ENCODE data around the gene THAP9.
"Not testable (repeated sequence)": the region's sequence is repeated elsewhere in the genome, so short reads cannot be mapped to it uniquely, and the experiment has no call there.

Gene THAP9, protein sequence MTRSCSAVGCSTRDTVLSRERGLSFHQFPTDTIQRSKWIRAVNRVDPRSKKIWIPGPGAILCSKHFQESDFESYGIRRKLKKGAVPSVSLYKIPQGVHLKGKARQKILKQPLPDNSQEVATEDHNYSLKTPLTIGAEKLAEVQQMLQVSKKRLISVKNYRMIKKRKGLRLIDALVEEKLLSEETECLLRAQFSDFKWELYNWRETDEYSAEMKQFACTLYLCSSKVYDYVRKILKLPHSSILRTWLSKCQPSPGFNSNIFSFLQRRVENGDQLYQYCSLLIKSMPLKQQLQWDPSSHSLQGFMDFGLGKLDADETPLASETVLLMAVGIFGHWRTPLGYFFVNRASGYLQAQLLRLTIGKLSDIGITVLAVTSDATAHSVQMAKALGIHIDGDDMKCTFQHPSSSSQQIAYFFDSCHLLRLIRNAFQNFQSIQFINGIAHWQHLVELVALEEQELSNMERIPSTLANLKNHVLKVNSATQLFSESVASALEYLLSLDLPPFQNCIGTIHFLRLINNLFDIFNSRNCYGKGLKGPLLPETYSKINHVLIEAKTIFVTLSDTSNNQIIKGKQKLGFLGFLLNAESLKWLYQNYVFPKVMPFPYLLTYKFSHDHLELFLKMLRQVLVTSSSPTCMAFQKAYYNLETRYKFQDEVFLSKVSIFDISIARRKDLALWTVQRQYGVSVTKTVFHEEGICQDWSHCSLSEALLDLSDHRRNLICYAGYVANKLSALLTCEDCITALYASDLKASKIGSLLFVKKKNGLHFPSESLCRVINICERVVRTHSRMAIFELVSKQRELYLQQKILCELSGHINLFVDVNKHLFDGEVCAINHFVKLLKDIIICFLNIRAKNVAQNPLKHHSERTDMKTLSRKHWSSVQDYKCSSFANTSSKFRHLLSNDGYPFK

GRCh38 chr4:82900411-82901182, at the start of gene THAP9:
THAP9 (plus strand) TSS chr4:82900735; CDS start chr4:82900803, 68 bp downstream.
- no peak for TF ChIP-seq CTCF (IDR thresholded peaks at IDR 0.05; ENCODE audit: low read depth, low read length, missing control alignments)
- H3K4me3 ChIP-seq (replicated peaks; ENCODE audit: low read depth, low read length) = peak within 1 kb of the TSS; percentile 94
- DNase-seq (ENCODE audit: extremely low read depth, low read depth) = peak; percentile 97

DNA sequence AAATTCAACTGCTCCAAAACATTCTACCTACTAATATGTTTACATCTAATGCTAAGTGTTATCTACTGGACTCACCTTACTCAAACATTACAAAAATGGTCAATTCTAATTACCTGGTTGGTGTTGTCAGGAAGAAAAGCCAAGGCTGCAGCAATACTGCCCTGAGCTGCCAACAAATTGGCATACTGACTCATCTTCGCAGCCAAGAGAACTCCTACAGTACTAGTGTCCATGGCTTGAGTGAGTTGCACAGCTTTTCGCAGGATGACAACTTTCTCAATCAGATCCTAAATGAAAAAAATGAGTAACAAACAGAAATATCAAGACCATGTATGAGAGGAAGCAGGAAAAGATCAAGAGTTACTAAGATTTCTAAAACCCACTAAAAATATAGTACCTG, 49.2 kb upstream of the THAP9 start:
- no peak for DNase-seq (ENCODE audit: extremely low read depth, low read depth)
- H3K4me3 ChIP-seq (replicated peaks; ENCODE audit: low read depth, low read length) = no peak overlapping the region
- TF ChIP-seq CTCF (IDR thresholded peaks at IDR 0.05; ENCODE audit: low read depth, low read length, missing control alignments) = no peak

- no peak for DNase-seq (ENCODE audit: extremely low read depth, low read depth)
- TF ChIP-seq CTCF (IDR thresholded peaks at IDR 0.05; ENCODE audit: low read depth, low read length, missing control alignments) = peak; percentile 27
- H3K4me3 ChIP-seq (replicated peaks; ENCODE audit: low read depth, low read length) = no peak overlapping the region
These were observed 48.4 kb upstream of the THAP9 start for GRCh38 chr4:82851885-82852750.

- peak; percentile 2 for TF ChIP-seq CTCF (IDR thresholded peaks at IDR 0.05; ENCODE audit: low read depth, low read length, missing control alignments)
- no peak overlapping the region for H3K4me3 ChIP-seq (replicated peaks; ENCODE audit: low read depth, low read length)
- no peak for DNase-seq (ENCODE audit: extremely low read depth, low read depth)
These were observed 47.7 kb upstream of the THAP9 start for GRCh38 chr4:82852751-82853285.

DNA sequence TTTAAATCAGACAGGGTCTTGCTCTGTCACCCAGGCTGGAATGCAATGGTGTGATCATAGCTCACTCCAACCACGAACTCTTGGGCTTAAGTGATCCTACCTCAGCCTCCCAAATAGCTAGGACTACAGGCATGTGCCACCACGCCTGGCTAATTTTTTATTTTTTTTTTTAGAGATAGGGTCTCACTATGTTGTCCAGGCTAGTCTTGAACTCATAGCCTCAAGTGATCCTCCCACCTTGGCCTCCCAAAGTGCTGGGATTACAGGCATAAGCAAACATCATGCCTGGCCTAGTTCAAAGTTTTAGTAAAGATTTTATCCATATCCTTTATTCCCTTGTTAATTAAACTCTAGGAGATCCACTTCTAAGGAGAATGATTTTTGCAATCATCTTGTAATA, 40.0 kb upstream of the THAP9 start:
- not testable (repeated sequence) for DNase-seq (ENCODE audit: extremely low read depth, low read depth); H3K4me3 ChIP-seq (replicated peaks; ENCODE audit: low read depth, low read length)

- TF ChIP-seq CTCF (IDR thresholded peaks at IDR 0.05; ENCODE audit: low read depth, low read length, missing control alignments) = no peak
- DNase-seq (ENCODE audit: extremely low read depth, low read depth) = no peak
- H3K4me3 ChIP-seq (replicated peaks; ENCODE audit: low read depth, low read length) = no peak overlapping the region
These were observed 39.0 kb upstream of the THAP9 start for GRCh38 chr4:82861529-82861928.
